ENCODE measurements around the gene CASK.

- no peak for TF ChIP-seq RAD21 (CRISPR knock-in tag; conservative IDR thresholded peaks at IDR 0.05 in 1 of 2, IDR thresholded peaks at IDR 0.05 in 1 of 2)
- TF ChIP-seq REST (IDR thresholded peaks at IDR 0.05; ENCODE audit: borderline replicate concordance) = no peak
- TF ChIP-seq REST (CRISPR knock-in tag; IDR thresholded peaks at IDR 0.05; ENCODE audit: low read depth) = no peak
Measured at GRCh38 chrX:41604177-41604576, 319.2 kb downstream of the CASK start.
